Smooth muscle cell (in vitro differentiated cells): ENCODE measurements around the gene ZNF536. TPM values are rescaled to one million over a fixed set of nuclear protein-coding genes. Genes with fewer than 3 reads are reported as not detected.

ENCODE experiments used
- DNase-seq: peaks from one replicate; lab custom pipeline; 2025; ENCODE audit not compliant: unreplicated experiment; lab: John Stamatoyannopoulos, UW
- H2AFZ ChIP-seq: fragments of 200-600 bp; sonication (generic); 2 replicates; pipeline ENCODE4 v1.6.0; 2016; ENCODE audit warnings: antibody characterized with exemption, low read depth, mild to moderate bottlenecking
- H3F3A ChIP-seq: fragments of 200-600 bp; sonication (generic); 2 replicates; pipeline ENCODE4 v1.6.0; 2017; ENCODE audit warnings: antibody characterized with exemption, low read depth
- H3K27ac ChIP-seq: fragments of 200-600 bp; sonication (generic); 2 replicates; pipeline ENCODE4 v1.5.1; 2016; ENCODE audit warnings: low read depth, mild to moderate bottlenecking
- H3K27me3 ChIP-seq: fragments of 200-600 bp; sonication (generic); 2 replicates; pipeline ENCODE4 v1.6.1; 2016; ENCODE audit warnings: low read depth, mild to moderate bottlenecking
- H3K36me3 ChIP-seq: fragments of 200-600 bp; sonication (generic); 2 replicates; pipeline ENCODE4 v1.5.1; 2016; ENCODE audit warnings: low read depth
- H3K4me1 ChIP-seq: fragments of 200-600 bp; sonication (generic); 2 replicates; pipeline ENCODE4 v1.5.1; 2016; ENCODE audit warnings: low read depth
- H3K4me2 ChIP-seq: fragments of 200-600 bp; sonication (generic); 2 replicates; pipeline ENCODE4 v1.6.0; 2016; ENCODE audit warnings: mild to moderate bottlenecking
- H3K4me3 ChIP-seq: fragments of 200-600 bp; sonication (generic); 2 replicates; pipeline ENCODE4 v1.5.1; 2016; ENCODE audit warnings: mild to moderate bottlenecking
- H3K79me2 ChIP-seq: fragments of 200-600 bp; sonication (generic); 2 replicates; pipeline ENCODE4 v1.6.0; 2016; ENCODE audit warnings: low read depth, mild to moderate bottlenecking
- H3K9ac ChIP-seq: fragments of 200-600 bp; sonication (generic); 2 replicates; pipeline ENCODE4 v1.6.0; 2016; ENCODE audit warnings: low read depth
- H3K9me3 ChIP-seq: fragments of 200-600 bp; sonication (generic); replicated peaks from 2 replicates; pipeline ENCODE4 v1.5.1; 2016; ENCODE audit warnings: low read depth
- H4K20me1 ChIP-seq: fragments of 200-600 bp; sonication (generic); 2 replicates; pipeline ENCODE4 v1.6.0; 2016; ENCODE audit warnings: low read depth
- WGBS: methylation state at CpG from one replicate; pipeline ENCODE4 v1.1.7; 2016; ENCODE audit warnings: low lambda C conversion rate; 5-methylcytosine and 5-hydroxymethylcytosine counted together
- polyA plus RNA-seq: library from polyadenylated mRNA; unstranded; fragments of >200 nt; fragmentation: Nextera tagmentation; extraction: Ambion mirVana; gene quantifications from 2 replicates; pipeline ENCODE4 v1.2.1, GENCODE V29; 2016
- total RNA-seq: library from RNA; depleted of rRNA; stranded (reverse); fragments of >200 nt; gene quantifications from 2 replicates; pipeline ENCODE4 v1.2.3, GENCODE V29; 2014
- TF ChIP-seq, protein P1 (sequence below): fragments of 200-600 bp; sonication (generic); IDR thresholded peaks from 2 replicates; pipeline ENCODE4 v1.5.1; 2017; ENCODE audit warnings: borderline replicate concordance, mild to moderate bottlenecking, antibody characterized with exemption; ENCODE audit not compliant: insufficient read depth, poor library complexity, severe bottlenecking

The ZNF536 gene
- total and polyA plus RNA-seq, 2 experiments from 2014 or later, result not detected

DNA sequence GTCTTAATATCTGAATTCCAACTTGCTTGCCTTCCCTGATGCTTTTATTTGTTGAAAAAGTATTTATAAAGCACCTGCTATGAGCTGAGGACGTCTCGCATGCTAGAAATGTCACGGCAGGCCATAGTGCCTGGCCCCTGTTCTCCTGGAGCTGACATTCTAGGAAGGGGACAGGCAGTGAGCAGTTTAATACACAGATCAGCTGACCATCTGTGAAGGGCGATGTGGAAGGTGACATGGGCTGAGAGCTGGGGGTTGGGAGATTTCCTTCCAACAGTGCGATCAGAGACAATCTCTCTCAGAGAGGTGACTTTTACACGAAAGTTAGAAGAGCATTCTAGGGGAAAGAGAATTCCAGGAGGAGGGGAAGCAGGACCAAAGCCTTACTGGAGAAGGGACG is 153.2 kb downstream of the ZNF536 start:
- WGBS, result 88% methylated on average over 7 of the region's 7 CpGs
- Histone ChIP-seq H4K20me1 (no peaks in the 10 kb centered on the region), H2AFZ (no peak overlapping the region), H3K36me3 (no peaks in the 10 kb centered on the region), H3K4me3 (no peak overlapping the region), H3K9me3 (no peaks in the 10 kb centered on the region), H3K4me1 (no peaks in the 10 kb centered on the region), H3K79me2 (no peaks in the 10 kb centered on the region), H3K9ac (no peak overlapping the region), H3K27ac (no peak overlapping the region), H3K27me3 (peaks cover 9% of the 10 kb centered on the region), H3F3A (no peaks in the 10 kb centered on the region), H3K4me2 (no peak overlapping the region)
- no peak for DNase-seq
- TF ChIP-seq, protein P1, sequence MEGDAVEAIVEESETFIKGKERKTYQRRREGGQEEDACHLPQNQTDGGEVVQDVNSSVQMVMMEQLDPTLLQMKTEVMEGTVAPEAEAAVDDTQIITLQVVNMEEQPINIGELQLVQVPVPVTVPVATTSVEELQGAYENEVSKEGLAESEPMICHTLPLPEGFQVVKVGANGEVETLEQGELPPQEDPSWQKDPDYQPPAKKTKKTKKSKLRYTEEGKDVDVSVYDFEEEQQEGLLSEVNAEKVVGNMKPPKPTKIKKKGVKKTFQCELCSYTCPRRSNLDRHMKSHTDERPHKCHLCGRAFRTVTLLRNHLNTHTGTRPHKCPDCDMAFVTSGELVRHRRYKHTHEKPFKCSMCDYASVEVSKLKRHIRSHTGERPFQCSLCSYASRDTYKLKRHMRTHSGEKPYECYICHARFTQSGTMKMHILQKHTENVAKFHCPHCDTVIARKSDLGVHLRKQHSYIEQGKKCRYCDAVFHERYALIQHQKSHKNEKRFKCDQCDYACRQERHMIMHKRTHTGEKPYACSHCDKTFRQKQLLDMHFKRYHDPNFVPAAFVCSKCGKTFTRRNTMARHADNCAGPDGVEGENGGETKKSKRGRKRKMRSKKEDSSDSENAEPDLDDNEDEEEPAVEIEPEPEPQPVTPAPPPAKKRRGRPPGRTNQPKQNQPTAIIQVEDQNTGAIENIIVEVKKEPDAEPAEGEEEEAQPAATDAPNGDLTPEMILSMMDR, result no peak

DNA sequence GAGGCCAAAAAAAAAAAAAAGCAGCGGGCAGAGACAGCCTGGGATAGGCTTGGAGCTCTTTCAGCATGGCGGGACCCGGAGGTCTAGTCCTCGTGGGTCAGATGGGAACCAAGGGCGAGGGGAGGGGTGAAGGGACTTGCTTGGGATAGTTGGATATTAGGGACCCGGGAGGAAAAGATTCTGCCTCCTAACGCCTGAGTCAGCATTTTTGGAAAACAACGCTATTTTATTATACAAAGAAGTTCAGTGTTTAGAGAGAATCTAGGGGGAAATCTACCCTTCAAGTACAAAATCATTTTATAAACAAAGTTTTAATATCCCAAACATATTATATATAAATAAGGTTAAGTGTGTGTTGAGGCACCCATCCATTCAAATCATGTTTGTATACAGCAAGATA is 156.7 kb downstream of the ZNF536 start:
- DNase-seq, result no peak
- H3K36me3 ChIP-seq, result no peaks in the 10 kb centered on the region
- H3F3A ChIP-seq, result no peaks in the 10 kb centered on the region
- H3K9me3 ChIP-seq, result no peaks in the 10 kb centered on the region
- H3K4me2 ChIP-seq, result no peak overlapping the region
- TF ChIP-seq, protein P1, result no peak
- no peaks in the 10 kb centered on the region for H4K20me1 ChIP-seq
- no peak overlapping the region for H3K4me3 ChIP-seq
- H3K27me3 ChIP-seq, result no peaks in the 10 kb centered on the region
- H3K27ac ChIP-seq, result no peak overlapping the region
- 91% methylated on average over 8 of the region's 8 CpGs for WGBS
- no peaks in the 10 kb centered on the region for H3K79me2 ChIP-seq
- H2AFZ ChIP-seq, result no peak overlapping the region
- no peaks in the 10 kb centered on the region for H3K4me1 ChIP-seq
- no peak overlapping the region for H3K9ac ChIP-seq

DNA sequence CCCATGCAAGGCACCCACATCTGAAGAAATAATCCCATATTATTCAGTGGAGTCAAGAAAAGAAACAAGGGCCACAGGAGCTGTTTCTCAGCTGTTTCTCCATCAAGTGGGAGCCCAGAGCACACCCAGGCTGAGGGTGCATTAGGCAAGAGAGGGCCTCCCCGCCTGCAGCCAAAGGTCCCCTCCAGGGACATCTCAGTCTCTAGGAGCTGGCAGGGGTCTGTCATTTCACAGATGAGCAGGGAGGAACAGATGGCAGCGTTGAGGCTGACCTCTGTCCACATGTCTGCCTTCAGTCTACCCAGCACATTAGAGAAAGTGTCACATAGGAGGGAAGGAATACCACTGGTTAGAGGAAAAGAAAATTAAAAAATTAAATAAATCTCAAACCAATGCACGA is 157.7 kb downstream of the ZNF536 start:
- H3K4me2 ChIP-seq, result no peak overlapping the region
- H3K4me1 ChIP-seq, result no peaks in the 10 kb centered on the region
- H3K79me2 ChIP-seq, result no peaks in the 10 kb centered on the region
- H4K20me1 ChIP-seq, result no peaks in the 10 kb centered on the region
- no peaks in the 10 kb centered on the region for H3K9me3 ChIP-seq
- TF ChIP-seq, protein P1, result no peak
- H3K4me3 ChIP-seq, result no peak overlapping the region
- no peaks in the 10 kb centered on the region for H3K27me3 ChIP-seq
- H3K27ac ChIP-seq, result no peak overlapping the region
- DNase-seq, result no peak
- H3K9ac ChIP-seq, result no peak overlapping the region
- H3F3A ChIP-seq, result no peaks in the 10 kb centered on the region
- no peak overlapping the region for H2AFZ ChIP-seq
- no peaks in the 10 kb centered on the region for H3K36me3 ChIP-seq
- WGBS, result 88% methylated on average over 3 of the region's 3 CpGs

DNA sequence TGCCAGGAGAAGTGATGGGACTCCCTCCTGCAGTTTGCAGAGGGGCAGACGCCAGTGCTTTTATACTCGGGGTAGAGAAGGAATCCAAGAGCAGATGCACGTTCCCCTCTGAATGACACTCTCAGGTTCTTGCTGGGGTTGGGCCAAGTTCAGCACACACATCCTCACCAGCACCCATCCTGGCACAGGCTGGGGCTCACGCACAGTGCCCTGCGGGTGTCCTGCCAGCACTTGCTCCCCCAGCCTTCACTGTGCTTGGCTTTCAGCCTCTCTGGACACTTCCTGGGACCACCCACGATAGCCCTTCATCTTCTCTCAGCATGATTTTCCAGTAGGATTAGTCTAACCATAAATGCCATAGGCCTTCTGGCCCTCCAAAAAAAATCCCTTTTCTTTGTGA is 158.6 kb downstream of the ZNF536 start:
- 89% methylated on average over 6 of the region's 6 CpGs for WGBS
- H3K9ac ChIP-seq, result no peak overlapping the region
- no peaks in the 10 kb centered on the region for H3K79me2 ChIP-seq
- no peaks in the 10 kb centered on the region for H4K20me1 ChIP-seq
- DNase-seq, result no peak
- H3K4me2 ChIP-seq, result no peak overlapping the region
- no peaks in the 10 kb centered on the region for H3K4me1 ChIP-seq
- no peaks in the 10 kb centered on the region for H3K9me3 ChIP-seq
- no peak overlapping the region for H3K27ac ChIP-seq
- H3K27me3 ChIP-seq, result no peaks in the 10 kb centered on the region
- no peak overlapping the region for H2AFZ ChIP-seq
- TF ChIP-seq, protein P1, result no peak
- no peak overlapping the region for H3K4me3 ChIP-seq
- no peaks in the 10 kb centered on the region for H3F3A ChIP-seq
- no peaks in the 10 kb centered on the region for H3K36me3 ChIP-seq
